Activated T-helper 9 cell treated with anti-CD3 and anti-CD28 coated beads, Interleukin-2, amount 50 U/mL, for 16 hours (primary cell): ENCODE measurements around the gene PIAS4.

Experiments used
- DNase-seq: peaks from one replicate; pipeline ENCODE4 v3.0.0-alpha.2; 2020; ENCODE audit warnings: low read depth

Gene PIAS4

GRCh38 chr19:4023600-4024398 lies 16.3 kb downstream of the PIAS4 start:
- no peak for DNase-seq

GRCh38 chr19:4025317-4025716 lies 17.8 kb downstream of the PIAS4 start:
- no peak for DNase-seq

- no peak for DNase-seq
Measured at GRCh38 chr19:4027146-4027545, 19.6 kb downstream of the PIAS4 start.

GRCh38 chr19:4028334-4029246 lies 21.1 kb downstream of the PIAS4 start:
- DNase-seq = no peak

- DNase-seq = no peak
Measured at GRCh38 chr19:4029247-4029614, 21.7 kb downstream of the PIAS4 start.

GRCh38 chr19:4030552-4030951 lies 23.0 kb downstream of the PIAS4 start:
- DNase-seq = no peak

- DNase-seq = no peak
Measured at GRCh38 chr19:4030981-4031380, 23.4 kb downstream of the PIAS4 start.

- no peak for DNase-seq
Measured at GRCh38 chr19:4031420-4031819, 23.9 kb downstream of the PIAS4 start.

- no peak for DNase-seq
Measured at GRCh38 chr19:4032436-4032835, 24.9 kb downstream of the PIAS4 start.

- DNase-seq = no peak
Measured at GRCh38 chr19:4033028-4033956, 25.8 kb downstream of the PIAS4 start.

- no peak for DNase-seq
Measured at GRCh38 chr19:4034048-4035017, 26.8 kb downstream of the PIAS4 start.

- no peak for DNase-seq
Measured at GRCh38 chr19:4035018-4035566, 27.6 kb downstream of the PIAS4 start.

GRCh38 chr19:4035582-4035981 lies 28.0 kb downstream of the PIAS4 start:
- DNase-seq = no peak

GRCh38 chr19:4036576-4037300 lies 29.2 kb downstream of the PIAS4 start:
- DNase-seq = no peak

GRCh38 chr19:4037301-4037949 lies 29.9 kb downstream of the PIAS4 start:
- DNase-seq = no peak

- no peak for DNase-seq
Measured at GRCh38 chr19:4038057-4038456, 30.5 kb downstream of the PIAS4 start.

- DNase-seq = no peak
Measured at GRCh38 chr19:4038661-4039423, 31.3 kb downstream of the PIAS4 start.

GRCh38 chr19:4042064-4042730 lies 34.7 kb downstream of the PIAS4 start:
- DNase-seq = no peak
